Measurements from ENCODE around the gene KNCN.

Gene KNCN

GRCh38 chr1:46497665-46498064 lies 53.8 kb downstream of the KNCN start:
- DNase-seq (ENCODE audit: low spot score), result no peak

GRCh38 chr1:46497020-46497419 lies 54.4 kb downstream of the KNCN start:
- DNase-seq (ENCODE audit: low spot score), result no peak

GRCh38 chr1:46496505-46496904 lies 54.9 kb downstream of the KNCN start:
- DNase-seq (ENCODE audit: low spot score), result no peak

- DNase-seq (ENCODE audit: low spot score), result no peak
These were observed 55.7 kb downstream of the KNCN start for GRCh38 chr1:46495778-46496177.

All from D341Med (cell line).